Hepatocyte (in vitro differentiated cells): ENCODE data around the gene CD226.

Experiments
- CTCF ChIP-seq: fragments of 200-600 bp; sonication (generic); IDR thresholded peaks from 2 replicates; pipeline ENCODE4 v1.5.1; 2016; ENCODE audit warnings: antibody characterized with exemption, mild to moderate bottlenecking; ENCODE audit not compliant: poor library complexity
- EZH2phosphoT487 ChIP-seq: fragments of 200-600 bp; sonication (generic); IDR thresholded peaks from one replicate; pipeline ENCODE4 v1.6.1; 2018; ENCODE audit warnings: antibody characterized with exemption, mild to moderate bottlenecking, low read depth, moderate library complexity; ENCODE audit not compliant: unreplicated experiment, severe bottlenecking

- TF ChIP-seq CTCF = no peak
- TF ChIP-seq EZH2phosphoT487 = no peak
Observed at GRCh38 chr18:69871363-69871762, 76.3 kb downstream of the CD226 start.
